ENCODE data around the gene ALDH1A2. TPM values are rescaled to one million over a fixed set of nuclear protein-coding genes. Genes with fewer than 3 reads are reported as not detected.

ALDH1A2 gene
- total RNA-seq, 1 donor from 2014 or later: 22.1 TPM

DNA sequence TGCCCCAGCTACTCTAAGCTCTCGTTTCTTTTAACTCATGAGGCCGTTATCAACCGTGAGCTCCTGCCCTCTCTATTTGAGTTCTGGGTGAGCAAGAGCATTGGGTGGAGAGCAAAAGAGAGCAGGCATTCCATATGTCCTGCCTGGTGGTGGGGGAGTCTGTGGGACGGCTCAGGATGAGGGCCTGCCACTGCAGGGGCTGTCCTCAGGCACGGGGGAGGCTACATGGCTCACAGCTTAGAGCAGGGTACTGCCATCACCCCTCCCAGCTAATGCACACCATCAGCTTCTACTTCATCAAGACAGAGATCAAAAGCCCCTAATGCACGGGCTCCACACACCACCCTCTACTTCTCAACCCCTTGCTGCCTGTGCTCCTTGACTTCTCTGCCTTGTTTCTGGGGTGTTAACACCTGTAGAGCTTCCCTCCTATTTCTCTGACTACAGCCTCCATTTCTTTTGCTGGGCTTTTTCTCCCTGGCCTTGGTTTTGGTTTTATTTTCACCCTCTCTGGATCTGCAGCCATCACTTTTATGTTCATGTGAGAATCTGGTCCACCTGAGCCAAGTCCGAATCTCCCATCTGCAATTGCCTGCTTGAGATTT is 114.1 kb downstream of the ALDH1A2 start:
- H3K4me3 ChIP-seq: no peak overlapping the region
- intact Hi-C loops (cut with DNase I): no loop called here

GRCh38 chr15:57950381-57950946 is 115.0 kb downstream of the ALDH1A2 start:
- no peak overlapping the region for H3K4me3 ChIP-seq
- intact Hi-C loops (cut with DNase I): no loop called here
- TF ChIP-seq, protein P1, sequence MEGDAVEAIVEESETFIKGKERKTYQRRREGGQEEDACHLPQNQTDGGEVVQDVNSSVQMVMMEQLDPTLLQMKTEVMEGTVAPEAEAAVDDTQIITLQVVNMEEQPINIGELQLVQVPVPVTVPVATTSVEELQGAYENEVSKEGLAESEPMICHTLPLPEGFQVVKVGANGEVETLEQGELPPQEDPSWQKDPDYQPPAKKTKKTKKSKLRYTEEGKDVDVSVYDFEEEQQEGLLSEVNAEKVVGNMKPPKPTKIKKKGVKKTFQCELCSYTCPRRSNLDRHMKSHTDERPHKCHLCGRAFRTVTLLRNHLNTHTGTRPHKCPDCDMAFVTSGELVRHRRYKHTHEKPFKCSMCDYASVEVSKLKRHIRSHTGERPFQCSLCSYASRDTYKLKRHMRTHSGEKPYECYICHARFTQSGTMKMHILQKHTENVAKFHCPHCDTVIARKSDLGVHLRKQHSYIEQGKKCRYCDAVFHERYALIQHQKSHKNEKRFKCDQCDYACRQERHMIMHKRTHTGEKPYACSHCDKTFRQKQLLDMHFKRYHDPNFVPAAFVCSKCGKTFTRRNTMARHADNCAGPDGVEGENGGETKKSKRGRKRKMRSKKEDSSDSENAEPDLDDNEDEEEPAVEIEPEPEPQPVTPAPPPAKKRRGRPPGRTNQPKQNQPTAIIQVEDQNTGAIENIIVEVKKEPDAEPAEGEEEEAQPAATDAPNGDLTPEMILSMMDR (IDR thresholded peaks at IDR 0.05): no peak
- TF ChIP-seq POLR2A (IDR thresholded peaks at IDR 0.05): no peak
- TF ChIP-seq POLR2AphosphoS5 (IDR thresholded peaks at IDR 0.05; ENCODE audit: insufficient read depth in 1 of 2, low read depth in 1 of 2): no peak
- DNase-seq (ENCODE audit: extremely low spot score in 2 of 2): no peak
- no peaks in the 10 kb centered on the region for H3K36me3 ChIP-seq
- H3K9me3 ChIP-seq: no peaks in the 10 kb centered on the region
- no peak overlapping the region for H3K27ac ChIP-seq
- H3K27me3 ChIP-seq: no peaks in the 10 kb centered on the region
- peaks cover 19% of the 10 kb centered on the region for H3K4me1 ChIP-seq

More for the DNA sequence above, 114.1 kb downstream of the ALDH1A2 start:
- H3K4me1 ChIP-seq: peaks cover 19% of the 10 kb centered on the region
- no peaks in the 10 kb centered on the region for H3K9me3 ChIP-seq
- no peak for DNase-seq (ENCODE audit: extremely low spot score in 2 of 2)
- H3K27ac ChIP-seq: no peak overlapping the region
- TF ChIP-seq POLR2AphosphoS5 (IDR thresholded peaks at IDR 0.05; ENCODE audit: insufficient read depth in 1 of 2, low read depth in 1 of 2) (no peak), POLR2A (IDR thresholded peaks at IDR 0.05) (no peak)
- TF ChIP-seq, protein P1 (IDR thresholded peaks at IDR 0.05): no peak
- no peaks in the 10 kb centered on the region for H3K36me3 ChIP-seq
- no peaks in the 10 kb centered on the region for H3K27me3 ChIP-seq

DNA sequence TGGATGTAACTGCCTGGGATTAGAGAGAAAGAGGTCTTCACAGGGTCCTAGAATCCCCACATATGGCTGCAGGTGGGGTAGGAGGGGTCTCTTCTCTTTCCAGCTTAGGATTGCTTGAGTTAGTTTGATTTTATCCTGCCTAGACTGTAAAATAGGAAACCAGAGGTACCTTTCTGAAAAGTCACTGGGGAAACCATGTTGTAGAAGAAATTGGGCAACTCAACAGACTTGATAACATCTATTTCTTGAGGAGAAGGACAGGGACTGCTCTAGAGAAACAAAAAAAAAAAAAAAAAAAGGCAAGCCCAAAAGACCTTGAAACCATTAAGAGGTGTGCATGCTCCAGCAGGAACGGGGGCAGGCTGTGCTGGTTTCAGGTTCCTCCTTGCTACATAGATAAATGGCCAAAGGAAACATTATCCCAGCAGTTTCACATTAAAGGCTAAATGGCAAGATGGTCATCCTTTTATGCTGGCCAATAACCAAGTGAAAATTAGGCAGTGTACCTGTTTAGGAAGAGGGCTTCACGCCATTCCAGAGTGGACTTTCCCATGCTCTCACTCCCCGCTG is 116.1 kb downstream of the ALDH1A2 start:
- H3K9me3 ChIP-seq: no peaks in the 10 kb centered on the region
- DNase-seq (ENCODE audit: extremely low spot score in 2 of 2): no peak
- no peaks in the 10 kb centered on the region for H3K27me3 ChIP-seq
- H3K36me3 ChIP-seq: no peaks in the 10 kb centered on the region
- peak overlapping the region; percentile 30 for H3K27ac ChIP-seq
- TF ChIP-seq POLR2A (IDR thresholded peaks at IDR 0.05): no peak
- TF ChIP-seq, protein P1 (IDR thresholded peaks at IDR 0.05): no peak
- no peak for TF ChIP-seq POLR2AphosphoS5 (IDR thresholded peaks at IDR 0.05; ENCODE audit: insufficient read depth in 1 of 2, low read depth in 1 of 2)
- no peak overlapping the region for H3K4me3 ChIP-seq
- intact Hi-C loops (cut with DNase I): no loop called here
- H3K4me1 ChIP-seq: peaks cover 19% of the 10 kb centered on the region

GRCh38 chr15:57948351-57949289 is 116.9 kb downstream of the ALDH1A2 start:
- DNase-seq (ENCODE audit: extremely low spot score in 2 of 2): no peak
- H3K36me3 ChIP-seq: no peaks in the 10 kb centered on the region
- TF ChIP-seq POLR2A (IDR thresholded peaks at IDR 0.05): no peak
- TF ChIP-seq, protein P1 (IDR thresholded peaks at IDR 0.05): no peak
- no peak for TF ChIP-seq POLR2AphosphoS5 (IDR thresholded peaks at IDR 0.05; ENCODE audit: insufficient read depth in 1 of 2, low read depth in 1 of 2)
- intact Hi-C loops (cut with DNase I): no loop called here
- H3K4me3 ChIP-seq: no peak overlapping the region
- H3K4me1 ChIP-seq: peaks cover 19% of the 10 kb centered on the region
- H3K9me3 ChIP-seq: no peaks in the 10 kb centered on the region
- no peaks in the 10 kb centered on the region for H3K27me3 ChIP-seq
- peak overlapping the region; percentile 30 for H3K27ac ChIP-seq
